Stimulated activated CD8-positive, alpha-beta memory T cell treated with anti-CD3 and anti-CD28 coated beads, Interleukin-7, amount 100 ng/mL, for 24 hours (primary cell): ENCODE results near the gene TMEM116.

Source experiments
- DNase-seq: peaks from one replicate; pipeline ENCODE4 v3.0.0-alpha.2; 2020; ENCODE audit warnings: low read depth

Gene TMEM116

DNA sequence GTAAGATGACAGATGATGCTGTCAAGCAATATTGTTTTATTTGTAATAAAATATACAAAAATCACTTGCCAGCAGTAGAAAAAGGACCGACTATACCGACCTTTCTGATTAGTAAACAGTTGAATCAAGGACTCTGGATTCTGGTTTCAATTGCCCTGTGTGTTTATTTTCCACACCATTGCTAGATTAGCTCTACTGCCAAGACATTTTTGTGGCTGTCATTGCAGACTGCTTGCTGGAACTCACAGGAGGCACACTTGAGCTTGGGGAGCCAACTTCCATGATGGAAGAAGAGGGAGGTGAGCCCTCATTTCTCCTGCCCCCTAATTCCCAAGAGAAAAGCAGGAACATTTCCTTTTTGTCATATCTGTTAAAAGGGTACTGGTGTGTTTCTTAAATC is 119.7 kb downstream of the TMEM116 start:
- DNase-seq, result no peak

DNA sequence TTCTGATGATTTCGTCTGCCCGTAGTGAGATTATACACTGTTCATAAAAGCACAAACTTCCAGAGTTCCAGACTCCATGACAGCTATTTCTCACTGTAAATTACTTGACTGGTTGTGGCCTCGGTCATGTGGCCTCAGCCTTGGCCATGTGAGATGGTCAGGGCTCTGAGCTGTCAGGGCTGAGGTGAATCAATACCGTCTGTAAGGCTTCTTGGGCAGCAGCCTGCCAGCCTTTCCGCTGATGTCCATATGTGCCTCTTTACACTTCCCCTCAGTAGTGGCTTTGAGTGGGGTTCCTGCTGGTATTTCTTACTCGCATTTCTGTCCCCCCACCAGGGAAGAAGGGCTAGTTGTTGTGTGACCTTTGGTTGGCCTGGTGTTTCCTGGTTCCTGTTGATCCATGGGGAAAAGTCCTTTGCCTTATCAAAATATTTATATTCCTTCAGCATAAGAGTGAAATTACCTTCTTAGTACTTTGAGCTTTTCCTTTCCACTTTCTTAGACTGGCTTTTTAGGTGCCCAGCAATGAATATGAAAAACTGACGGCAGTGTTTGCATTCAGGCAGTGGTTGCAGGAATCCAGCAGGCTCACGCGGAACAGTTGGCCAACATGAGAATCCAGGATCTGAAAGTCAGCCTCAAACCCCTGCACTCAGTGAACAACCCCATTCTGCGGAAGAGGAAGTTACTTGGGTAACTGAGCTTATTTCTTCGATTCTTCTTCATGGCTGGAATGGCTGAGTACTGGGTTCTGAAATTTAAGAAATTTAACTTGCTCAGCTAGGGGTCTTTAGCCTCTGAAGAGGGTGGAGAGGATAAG is 124.8 kb downstream of the TMEM116 start:
- no peak for DNase-seq

DNA sequence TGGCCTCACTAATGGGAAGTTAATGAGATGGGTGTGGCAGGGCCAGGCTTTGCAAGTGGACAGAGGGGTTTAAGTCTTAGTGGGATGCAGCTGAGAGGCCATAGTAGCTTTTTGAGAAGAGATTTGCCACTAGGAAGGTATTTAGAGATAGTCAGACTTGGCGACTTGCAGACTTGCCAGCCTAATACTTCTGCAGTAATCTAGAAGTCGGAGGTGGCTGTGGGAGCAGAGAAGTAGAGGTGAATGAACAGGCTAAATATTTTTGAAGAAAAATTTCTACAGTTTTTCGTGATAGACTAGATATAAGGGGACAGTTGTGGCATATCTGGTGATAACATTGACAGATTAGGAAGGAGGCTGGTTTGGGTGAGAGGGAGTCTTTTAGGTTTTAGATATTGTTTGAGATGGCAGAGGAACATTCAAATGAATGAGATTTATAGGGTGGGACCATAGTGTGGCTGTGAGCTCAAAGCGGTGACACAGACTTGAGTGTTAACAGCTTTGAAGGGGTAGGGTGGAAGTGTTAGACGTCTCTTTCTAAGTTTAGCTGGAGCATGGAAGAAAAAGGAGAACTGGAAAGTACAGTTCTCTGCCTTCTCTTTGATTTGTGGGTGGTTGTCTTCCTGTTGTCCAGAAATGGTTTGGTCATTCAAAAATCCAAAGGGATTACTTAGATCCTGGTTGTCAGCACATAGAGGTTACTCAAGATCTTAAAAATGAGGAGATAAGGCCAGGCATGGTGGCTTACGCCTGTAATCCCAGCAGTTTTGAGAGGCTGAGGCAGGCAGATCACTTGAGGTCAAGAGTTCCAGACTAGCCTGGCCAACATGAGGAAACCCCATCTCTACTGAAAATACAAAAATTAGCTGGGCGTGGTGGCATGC is 126.1 kb downstream of the TMEM116 start:
- DNase-seq, result no peak

DNA sequence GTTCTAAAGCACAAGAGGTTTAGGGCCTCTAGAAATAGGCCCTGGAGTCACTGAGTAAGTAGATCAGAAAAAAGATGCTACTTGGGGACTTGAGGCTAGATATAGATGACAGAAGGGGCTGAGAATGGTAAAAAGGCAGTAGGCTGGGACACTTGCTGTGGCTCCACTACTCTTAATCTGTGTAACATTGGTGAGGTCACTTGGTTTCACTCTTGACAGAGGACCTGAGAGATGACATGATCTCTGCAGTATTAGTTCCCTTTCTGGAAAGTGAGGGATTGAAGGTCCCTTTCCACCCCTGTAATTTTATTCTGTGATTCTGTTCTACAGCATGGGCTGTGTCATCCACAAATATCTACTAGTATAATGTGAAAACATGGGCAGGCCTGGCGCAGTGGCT is 131.2 kb downstream of the TMEM116 start:
- no peak for DNase-seq
